GM23338 (cell line): Measurements from ENCODE around the gene SLC10A3. TPM values are rescaled to one million over a fixed set of nuclear protein-coding genes. Genes with fewer than 3 reads are reported as not detected.

Experiments
- CTCF ChIP-seq, 2 experiments: fragments of 200-600 bp in 1 of 2; sonication (generic) in 1 of 2; conservative IDR thresholded peaks; 2 replicates each; pipeline versions ENCODE4 v1.5.1 to v1.6.1; 2016 to 2017; ENCODE audit warnings: antibody characterized with exemption in 2 of 2, low read depth in 2 of 2, mild to moderate bottlenecking in 2 of 2, moderate library complexity in 1 of 2
- EZH2phosphoT487 ChIP-seq: fragments of 200-600 bp; sonication (generic); IDR thresholded peaks from one replicate; pipeline ENCODE4 v1.8.1; 2018; ENCODE audit warnings: antibody characterized with exemption; ENCODE audit not compliant: unreplicated experiment
- NANOG ChIP-seq: IDR thresholded peaks from 2 replicates; pipeline ENCODE4 v1.6.1; 2016; ENCODE audit warnings: antibody characterized with exemption, borderline replicate concordance
- REST ChIP-seq: IDR thresholded peaks from one replicate; pipeline ENCODE4 v1.6.1; 2018; ENCODE audit warnings: antibody characterized with exemption; ENCODE audit not compliant: unreplicated experiment
- STAT1 ChIP-seq: IDR thresholded peaks from one replicate; pipeline ENCODE4 v1.6.1; 2016; ENCODE audit warnings: antibody characterized with exemption; ENCODE audit not compliant: unreplicated experiment
- ZNF114 ChIP-seq: fragments of 250-450 bp; sonication (Bioruptor Pico); IDR thresholded peaks from 2 replicates; pipeline ENCODE4 v1.5.0; 2020; ENCODE audit warnings: mild to moderate bottlenecking, moderate library complexity
- polyA plus RNA-seq: library from polyadenylated mRNA; unstranded; fragments of >200 nt; fragmentation: Nextera tagmentation; extraction: Ambion mirVana; gene quantifications from 2 replicates; pipeline ENCODE4 v1.2.1, GENCODE V29; 2016
- total RNA-seq: library from RNA; depleted of rRNA; stranded (reverse); fragments of >200 nt; shearing (Covaris generic); gene quantifications from 2 replicates; pipeline ENCODE4 v1.2.3, GENCODE V29; 2014
- TF ChIP-seq, protein P1 (sequence below): fragments of 250-450 bp; sonication (Bioruptor Pico); IDR thresholded peaks from 2 replicates; pipeline ENCODE4 v1.5.0; 2020; ENCODE audit warnings: mild to moderate bottlenecking, moderate library complexity

SLC10A3 gene
- total and polyA plus RNA-seq, 2 experiments from 2014 or later, result 7.6 to 17.6 TPM

- TF ChIP-seq, protein P1, sequence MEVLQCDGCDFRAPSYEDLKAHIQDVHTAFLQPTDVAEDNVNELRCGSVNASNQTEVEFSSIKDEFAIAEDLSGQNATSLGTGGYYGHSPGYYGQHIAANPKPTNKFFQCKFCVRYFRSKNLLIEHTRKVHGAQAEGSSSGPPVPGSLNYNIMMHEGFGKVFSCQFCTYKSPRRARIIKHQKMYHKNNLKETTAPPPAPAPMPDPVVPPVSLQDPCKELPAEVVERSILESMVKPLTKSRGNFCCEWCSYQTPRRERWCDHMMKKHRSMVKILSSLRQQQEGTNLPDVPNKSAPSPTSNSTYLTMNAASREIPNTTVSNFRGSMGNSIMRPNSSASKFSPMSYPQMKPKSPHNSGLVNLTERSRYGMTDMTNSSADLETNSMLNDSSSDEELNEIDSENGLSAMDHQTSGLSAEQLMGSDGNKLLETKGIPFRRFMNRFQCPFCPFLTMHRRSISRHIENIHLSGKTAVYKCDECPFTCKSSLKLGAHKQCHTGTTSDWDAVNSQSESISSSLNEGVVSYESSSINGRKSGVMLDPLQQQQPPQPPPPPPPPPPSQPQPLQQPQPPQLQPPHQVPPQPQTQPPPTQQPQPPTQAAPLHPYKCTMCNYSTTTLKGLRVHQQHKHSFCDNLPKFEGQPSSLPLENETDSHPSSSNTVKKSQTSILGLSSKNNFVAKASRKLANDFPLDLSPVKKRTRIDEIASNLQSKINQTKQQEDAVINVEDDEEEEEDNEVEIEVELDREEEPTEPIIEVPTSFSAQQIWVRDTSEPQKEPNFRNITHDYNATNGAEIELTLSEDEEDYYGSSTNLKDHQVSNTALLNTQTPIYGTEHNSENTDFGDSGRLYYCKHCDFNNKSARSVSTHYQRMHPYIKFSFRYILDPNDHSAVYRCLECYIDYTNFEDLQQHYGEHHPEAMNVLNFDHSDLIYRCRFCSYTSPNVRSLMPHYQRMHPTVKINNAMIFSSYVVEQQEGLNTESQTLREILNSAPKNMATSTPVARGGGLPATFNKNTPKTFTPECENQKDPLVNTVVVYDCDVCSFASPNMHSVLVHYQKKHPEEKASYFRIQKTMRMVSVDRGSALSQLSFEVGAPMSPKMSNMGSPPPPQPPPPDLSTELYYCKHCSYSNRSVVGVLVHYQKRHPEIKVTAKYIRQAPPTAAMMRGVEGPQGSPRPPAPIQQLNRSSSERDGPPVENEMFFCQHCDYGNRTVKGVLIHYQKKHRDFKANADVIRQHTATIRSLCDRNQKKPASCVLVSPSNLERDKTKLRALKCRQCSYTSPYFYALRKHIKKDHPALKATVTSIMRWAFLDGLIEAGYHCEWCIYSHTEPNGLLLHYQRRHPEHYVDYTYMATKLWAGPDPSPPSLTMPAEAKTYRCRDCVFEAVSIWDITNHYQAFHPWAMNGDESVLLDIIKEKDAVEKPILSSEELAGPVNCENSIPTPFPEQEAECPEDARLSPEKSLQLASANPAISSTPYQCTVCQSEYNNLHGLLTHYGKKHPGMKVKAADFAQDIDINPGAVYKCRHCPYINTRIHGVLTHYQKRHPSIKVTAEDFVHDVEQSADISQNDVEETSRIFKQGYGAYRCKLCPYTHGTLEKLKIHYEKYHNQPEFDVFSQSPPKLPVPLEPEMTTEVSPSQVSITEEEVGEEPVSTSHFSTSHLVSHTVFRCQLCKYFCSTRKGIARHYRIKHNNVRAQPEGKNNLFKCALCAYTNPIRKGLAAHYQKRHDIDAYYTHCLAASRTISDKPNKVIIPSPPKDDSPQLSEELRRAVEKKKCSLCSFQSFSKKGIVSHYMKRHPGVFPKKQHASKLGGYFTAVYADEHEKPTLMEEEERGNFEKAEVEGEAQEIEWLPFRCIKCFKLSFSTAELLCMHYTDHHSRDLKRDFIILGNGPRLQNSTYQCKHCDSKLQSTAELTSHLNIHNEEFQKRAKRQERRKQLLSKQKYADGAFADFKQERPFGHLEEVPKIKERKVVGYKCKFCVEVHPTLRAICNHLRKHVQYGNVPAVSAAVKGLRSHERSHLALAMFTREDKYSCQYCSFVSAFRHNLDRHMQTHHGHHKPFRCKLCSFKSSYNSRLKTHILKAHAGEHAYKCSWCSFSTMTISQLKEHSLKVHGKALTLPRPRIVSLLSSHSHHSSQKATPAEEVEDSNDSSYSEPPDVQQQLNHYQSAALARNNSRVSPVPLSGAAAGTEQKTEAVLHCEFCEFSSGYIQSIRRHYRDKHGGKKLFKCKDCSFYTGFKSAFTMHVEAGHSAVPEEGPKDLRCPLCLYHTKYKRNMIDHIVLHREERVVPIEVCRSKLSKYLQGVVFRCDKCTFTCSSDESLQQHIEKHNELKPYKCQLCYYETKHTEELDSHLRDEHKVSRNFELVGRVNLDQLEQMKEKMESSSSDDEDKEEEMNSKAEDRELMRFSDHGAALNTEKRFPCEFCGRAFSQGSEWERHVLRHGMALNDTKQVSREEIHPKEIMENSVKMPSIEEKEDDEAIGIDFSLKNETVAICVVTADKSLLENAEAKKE, result no peak
- TF ChIP-seq EZH2phosphoT487 (no peak), STAT1 (no peak), CTCF (conservative IDR thresholded peaks at IDR 0.05; ENCODE audit: low read depth in 2 of 2) (no peak), REST (no peak), NANOG (no peak), ZNF114 (CRISPR knock-in tag) (no peak)
Measured at GRCh38 chrX:154444755-154445246, 45.6 kb downstream of the SLC10A3 start (continued).
